ELR (cell line): ENCODE results near the gene NUDT8.
"Not testable (repeated sequence)": the region's sequence is repeated elsewhere in the genome, so short reads cannot be mapped to it uniquely, and the experiment has no call there.

Experiments
- DNase-seq: peaks from one replicate; pipeline ENCODE4 v3.0.0-alpha.2; 2015; ENCODE audit warnings: low read depth

Gene NUDT8

DNA sequence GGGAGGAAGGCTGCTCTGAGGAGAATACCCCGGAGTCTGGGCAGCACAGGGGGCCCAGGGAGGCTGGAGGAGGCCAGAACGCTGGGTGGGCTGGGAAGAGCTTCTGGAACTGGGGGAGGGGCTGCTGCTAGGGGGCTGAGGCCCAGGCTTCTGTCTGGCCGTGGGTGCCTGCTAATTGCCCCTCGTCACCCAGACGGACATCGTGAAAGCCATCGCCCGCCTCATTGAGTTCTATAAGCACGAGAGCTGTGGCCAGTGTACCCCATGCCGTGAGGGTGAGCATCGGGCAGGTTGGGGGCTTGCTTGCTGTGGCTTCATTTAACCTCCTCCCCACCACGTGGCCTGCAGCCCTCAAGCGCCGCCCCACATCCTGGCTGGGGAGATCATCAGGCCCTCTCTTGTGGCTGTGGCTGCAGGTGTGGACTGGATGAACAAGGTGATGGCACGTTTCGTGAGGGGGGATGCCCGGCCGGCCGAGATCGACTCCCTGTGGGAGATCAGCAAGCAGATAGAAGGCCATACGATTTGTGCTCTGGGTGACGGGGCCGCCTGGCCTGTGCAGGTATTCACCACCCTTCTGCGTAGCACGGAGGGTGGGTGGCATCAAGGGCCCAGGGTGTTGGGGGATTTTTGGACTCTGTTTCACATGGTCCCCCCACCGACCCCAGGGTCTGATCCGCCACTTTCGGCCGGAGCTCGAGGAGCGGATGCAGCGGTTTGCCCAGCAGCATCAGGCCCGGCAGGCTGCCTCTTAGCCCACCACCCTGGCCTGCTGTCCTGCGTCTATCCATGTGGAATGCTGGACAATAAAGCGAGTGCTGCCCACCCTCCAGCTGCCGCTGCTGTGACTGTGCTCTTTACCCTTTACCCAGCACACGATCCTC lies 17.8 kb downstream of the NUDT8 start:
- DNase-seq: no peak

DNA sequence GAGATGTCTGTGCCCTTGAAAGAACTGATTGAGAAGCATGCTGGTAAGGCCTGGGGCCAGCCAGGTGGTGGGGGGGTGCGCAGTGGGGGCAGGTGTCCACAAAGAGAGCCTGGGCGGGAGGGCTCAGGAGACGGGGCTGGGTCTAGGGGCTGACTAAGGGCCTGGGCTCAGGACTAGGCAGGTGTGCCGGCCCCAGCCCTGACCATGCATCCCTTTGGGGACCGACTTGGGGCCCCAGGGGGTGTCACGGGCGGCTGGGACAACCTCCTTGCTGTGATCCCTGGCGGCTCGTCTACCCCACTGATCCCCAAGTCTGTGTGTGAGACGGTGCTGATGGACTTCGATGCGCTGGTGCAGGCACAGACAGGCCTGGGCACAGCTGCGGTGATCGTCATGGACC lies 18.6 kb downstream of the NUDT8 start:
- DNase-seq: no peak

- DNase-seq: no peak
These were observed 19.4 kb downstream of the NUDT8 start for GRCh38 chr11:67610302-67610868.

DNA sequence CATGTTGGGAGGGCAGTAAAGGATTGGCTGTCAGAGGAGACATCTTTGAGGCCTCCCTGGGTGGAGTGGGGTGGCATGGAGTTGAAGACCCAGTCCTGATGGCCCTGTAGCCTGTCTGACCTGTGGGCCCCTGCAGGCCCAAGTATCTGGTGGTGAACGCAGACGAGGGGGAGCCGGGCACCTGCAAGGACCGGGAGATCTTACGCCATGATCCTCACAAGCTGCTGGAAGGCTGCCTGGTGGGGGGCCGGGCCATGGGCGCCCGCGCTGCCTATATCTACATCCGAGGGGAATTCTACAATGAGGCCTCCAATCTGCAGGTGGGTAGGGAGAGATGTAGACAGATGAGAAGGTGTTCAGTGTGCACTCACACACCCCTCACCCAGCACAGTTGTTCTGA lies 20.4 kb downstream of the NUDT8 start:
- DNase-seq: no peak

GRCh38 chr11:67608486-67608885 lies 21.3 kb downstream of the NUDT8 start:
- no peak for DNase-seq

DNA sequence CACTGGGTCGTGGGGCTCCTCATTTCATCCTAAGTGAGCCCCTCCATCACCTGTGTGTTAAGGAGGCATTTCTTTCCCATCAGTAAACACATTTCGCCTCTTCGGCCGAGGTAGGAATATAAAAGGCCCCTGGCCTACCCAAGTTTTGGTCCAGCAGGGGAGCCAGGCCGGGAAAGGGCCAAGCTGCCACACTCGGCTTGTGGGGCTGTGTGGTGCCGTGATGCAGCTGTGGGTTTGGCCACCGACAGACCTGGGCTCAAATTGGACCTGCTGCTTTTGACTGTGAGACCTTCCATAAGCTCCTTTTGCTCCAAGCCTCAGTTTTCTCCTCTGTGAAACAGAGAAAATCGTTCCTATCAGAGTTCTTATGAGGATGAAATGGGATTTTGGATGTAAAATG lies 22.2 kb downstream of the NUDT8 start:
- DNase-seq: no peak

GRCh38 chr11:67606492-67607295 lies 23.0 kb downstream of the NUDT8 start, which contains the start of gene NDUFV1:
Gene NDUFV1, plus strand, starts transcription at chr11:67606936. Its CDS starts 69 bp downstream, at chr11:67607005.
- DNase-seq: peak; percentile 94

- DNase-seq: peak; percentile 27
These were observed 23.6 kb downstream of the NUDT8 start for GRCh38 chr11:67606093-67606491.

- DNase-seq: no peak
These were observed 24.3 kb downstream of the NUDT8 start for GRCh38 chr11:67605231-67606011.

GRCh38 chr11:67604815-67605214 lies 24.9 kb downstream of the NUDT8 start:
- DNase-seq: no peak

DNA sequence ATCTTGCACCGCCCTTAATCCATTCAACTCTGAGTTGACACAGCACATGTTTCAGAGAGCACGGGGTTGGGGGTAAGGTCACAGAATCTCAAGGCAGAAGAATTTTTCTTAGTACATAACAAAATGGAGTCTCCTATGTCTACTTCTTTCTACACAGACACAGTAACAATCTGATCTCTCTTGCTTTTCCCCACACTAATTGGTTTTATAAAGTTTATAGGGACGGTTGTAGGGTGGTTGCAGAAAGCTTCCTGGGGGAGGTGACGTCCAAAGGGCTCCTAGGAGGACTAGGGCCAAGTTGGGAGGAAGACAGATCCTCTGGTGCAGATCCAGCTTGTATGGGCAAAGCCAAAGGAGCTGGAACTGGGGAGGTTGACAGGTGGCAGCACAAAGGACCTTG lies 25.6 kb downstream of the NUDT8 start:
- not testable (repeated sequence) for DNase-seq

- DNase-seq: no peak
These were observed 28.6 kb downstream of the NUDT8 start for GRCh38 chr11:67601098-67601497.

GRCh38 chr11:67600324-67601029 lies 29.3 kb downstream of the NUDT8 start:
- DNase-seq: no peak

DNA sequence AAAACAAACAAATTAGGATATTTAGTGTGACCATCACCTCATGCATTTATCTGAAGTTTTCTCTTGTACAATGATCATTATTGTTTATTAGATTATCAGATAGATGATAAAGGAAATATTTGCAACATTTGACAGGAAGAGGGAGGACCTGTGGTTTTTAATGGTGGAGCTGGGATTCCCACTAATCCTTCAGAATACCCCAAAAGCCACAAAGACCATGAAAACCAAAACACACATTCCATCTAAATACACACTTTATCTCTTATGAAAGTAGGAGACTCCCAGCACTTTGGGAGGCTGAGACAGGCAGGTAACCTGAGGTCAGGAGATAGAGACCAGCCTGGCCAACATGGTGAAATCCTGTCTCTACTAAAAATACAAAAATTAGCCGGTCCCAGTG lies 30.6 kb downstream of the NUDT8 start:
- no peak for DNase-seq

- DNase-seq: not testable (repeated sequence)
These were observed 31.8 kb downstream of the NUDT8 start for GRCh38 chr11:67597963-67598362.

- DNase-seq: not testable (repeated sequence)
These were observed 32.3 kb downstream of the NUDT8 start for GRCh38 chr11:67597458-67597857.

- no peak for DNase-seq
These were observed 32.9 kb downstream of the NUDT8 start for GRCh38 chr11:67596753-67597300.

- no peak for DNase-seq
These were observed 35.3 kb downstream of the NUDT8 start for GRCh38 chr11:67594480-67594879.

- DNase-seq: no peak
These were observed 36.2 kb downstream of the NUDT8 start for GRCh38 chr11:67593565-67593905.

- DNase-seq: no peak
These were observed 36.7 kb downstream of the NUDT8 start for GRCh38 chr11:67592880-67593564.
